ENCODE results near the gene MPL. TPM values are rescaled to one million over a fixed set of nuclear protein-coding genes. Genes with fewer than 3 reads are reported as not detected.
A peak's percentile ranks its signal among the peaks of the same experiment; 100 is the strongest.

MPL gene
- total RNA-seq, 2 donors from 2014 or later = 0.39 TPM; not detected in 1

GRCh38 chr1:43358746-43359693 is 21.4 kb downstream of the MPL start, which contains the start of gene CDC20:
Gene CDC20, plus strand, starts transcription at chr1:43358981. Its CDS starts 235 bp downstream, at chr1:43359216.
- H3K36me3 ChIP-seq = peaks cover 23% of the 10 kb centered on the region
- H3K27me3 ChIP-seq = no peaks in the 10 kb centered on the region
- peak within 1 kb of the TSS; percentile 90 to 95 for H3K27ac ChIP-seq
- H3K4me1 ChIP-seq = peaks cover 0 to 14% of the 10 kb centered on the region in 2 donors
- peak; percentile 99 for DNase-seq (ENCODE audit: low spot score)
- no peaks in the 10 kb centered on the region for H3K9me3 ChIP-seq
- TF ChIP-seq CTCF (IDR thresholded peaks at IDR 0.05) = no peak
- peak within 1 kb of the TSS; percentile 63 to 73 for H3K4me3 ChIP-seq

- no peaks in the 10 kb centered on the region for H3K9me3 ChIP-seq
- no peak for TF ChIP-seq CTCF (IDR thresholded peaks at IDR 0.05)
- no peaks in the 10 kb centered on the region for H3K27me3 ChIP-seq
- H3K4me1 ChIP-seq = peaks cover 0 to 14% of the 10 kb centered on the region in 2 donors
- no peak overlapping the region for H3K27ac ChIP-seq
- no peak for DNase-seq (ENCODE audit: low spot score)
- H3K36me3 ChIP-seq = peaks cover 30% of the 10 kb centered on the region
- H3K4me3 ChIP-seq = peak overlapping the region in 1 of 2 donors; percentile 73
These were observed 22.1 kb downstream of the MPL start for GRCh38 chr1:43359696-43360095.

- Histone ChIP-seq H3K4me1 (peaks cover 0 to 17% of the 10 kb centered on the region in 2 donors), H3K4me3 (no peak overlapping the region), H3K27ac (no peak overlapping the region), H3K9me3 (no peaks in the 10 kb centered on the region), H3K36me3 (peaks cover 37% of the 10 kb centered on the region), H3K27me3 (no peaks in the 10 kb centered on the region)
- DNase-seq (ENCODE audit: low spot score) = no peak
- TF ChIP-seq CTCF (IDR thresholded peaks at IDR 0.05) = no peak
These were observed 23.0 kb downstream of the MPL start for GRCh38 chr1:43360616-43361015.

GRCh38 chr1:43363283-43363934 is 25.8 kb downstream of the MPL start:
- Histone ChIP-seq H3K4me1 (peaks cover 0 to 31% of the 10 kb centered on the region in 2 donors), H3K27ac (no peak overlapping the region), H3K36me3 (peaks cover 37% of the 10 kb centered on the region), H3K9me3 (no peaks in the 10 kb centered on the region), H3K27me3 (no peaks in the 10 kb centered on the region), H3K4me3 (no peak overlapping the region)
- no peak for DNase-seq (ENCODE audit: low spot score)
- no peak for TF ChIP-seq CTCF (IDR thresholded peaks at IDR 0.05)

DNA sequence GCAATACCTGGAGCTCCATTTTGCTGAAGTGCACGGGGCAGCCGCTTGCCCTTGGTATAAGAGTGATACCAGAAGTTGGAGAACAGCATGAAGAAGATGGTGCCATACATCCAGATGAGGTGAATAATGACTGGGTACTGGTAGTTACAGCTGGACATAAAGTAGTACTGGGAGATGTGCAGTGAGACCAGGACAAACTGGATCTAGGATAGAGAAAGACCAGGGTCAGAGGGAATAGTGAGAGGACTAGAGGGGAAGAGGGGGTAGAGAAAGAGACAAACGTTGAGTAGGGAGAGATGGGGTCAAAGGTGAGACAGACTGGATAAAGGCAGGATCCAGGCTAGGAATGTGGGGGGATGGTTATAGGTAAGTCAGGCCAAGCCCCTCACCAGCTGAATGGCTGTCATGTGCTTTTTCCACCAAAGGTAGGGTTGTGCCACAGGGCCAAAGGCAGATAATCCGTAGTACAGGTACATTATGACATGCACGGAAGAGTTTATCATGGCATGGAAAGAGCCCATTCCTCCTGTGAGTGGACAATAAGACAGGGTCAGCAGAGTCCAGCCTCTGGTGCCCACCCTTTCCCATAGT is 26.4 kb downstream of the MPL start:
- Histone ChIP-seq H3K36me3 (peaks cover 37% of the 10 kb centered on the region), H3K4me1 (peaks cover 0 to 34% of the 10 kb centered on the region in 2 donors), H3K27ac (no peak overlapping the region), H3K9me3 (no peaks in the 10 kb centered on the region), H3K4me3 (no peak overlapping the region), H3K27me3 (no peaks in the 10 kb centered on the region)
- DNase-seq (ENCODE audit: low spot score) = no peak
- no peak for TF ChIP-seq CTCF (IDR thresholded peaks at IDR 0.05)

All from right atrium auricular region (tissue), 2 donors.